ENCODE data around the gene HACD3. TPM values are rescaled to one million over a fixed set of nuclear protein-coding genes. Genes with fewer than 3 reads are reported as not detected.

HACD3 gene
- total and polyA plus RNA-seq, 4 donors = 49.6 to 89.1 (median 65.0) TPM

DNA sequence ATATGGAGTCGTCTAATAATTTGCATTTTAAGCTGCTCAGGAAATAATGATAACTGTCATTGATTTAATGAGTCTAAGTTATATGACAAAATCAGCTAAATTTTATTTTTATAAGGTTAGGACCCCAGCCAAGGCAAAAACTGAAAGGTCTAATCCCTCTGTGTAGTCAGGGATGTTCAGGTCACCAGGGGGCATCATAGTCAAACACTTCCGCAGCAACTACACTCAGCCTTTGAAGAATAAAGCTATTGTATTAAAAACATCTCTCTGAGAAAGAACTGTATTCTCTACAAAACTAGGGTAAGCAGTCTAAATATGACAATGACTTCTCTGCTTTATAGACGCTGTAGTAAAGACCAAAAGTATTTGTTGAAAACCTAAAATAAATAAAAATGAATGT, 65.7 kb downstream of the HACD3 start:
- Histone ChIP-seq H3K4me3 (ENCODE audit: low read depth in 1 of 3, low read length in 3 of 3) (no peak overlapping the region), H3K9ac (ENCODE audit: low read depth in 1 of 2, low read length in 2 of 2) (no peak overlapping the region), H3K27ac (ENCODE audit: low read depth in 1 of 2, low read length in 2 of 2) (no peak overlapping the region), H3K4me1 (ENCODE audit: control insufficient read depth in 4 of 4, insufficient read depth in 4 of 4, low read length in 3 of 4) (no peaks in the 10 kb centered on the region), H3K36me3 (ENCODE audit: control insufficient read depth in 4 of 4, insufficient read depth in 3 of 4, low read depth in 1 of 4, low read length in 3 of 4) (peaks cover 13 to 56% (median 47%) of the 10 kb centered on the region in 4 donors), H3K9me3 (ENCODE audit: control insufficient read depth in 4 of 4, low read length in 3 of 4) (no peaks in the 10 kb centered on the region), H3K27me3 (ENCODE audit: control insufficient read depth in 4 of 4, insufficient read depth in 4 of 4, low read length in 3 of 4) (no peaks in the 10 kb centered on the region)
- WGBS = 80% methylated on average over 3 of the region's 3 CpGs
- TF ChIP-seq RXRA (IDR thresholded peaks at IDR 0.05) = no peak
- no peak for TF ChIP-seq FOXA1 (IDR thresholded peaks at IDR 0.05)
- no peak for TF ChIP-seq NR2F2 (IDR thresholded peaks at IDR 0.05)
- no peak for TF ChIP-seq EGR1 (IDR thresholded peaks at IDR 0.05; ENCODE audit: low read depth in 2 of 2)
- TF ChIP-seq RAD21 (IDR thresholded peaks at IDR 0.05) = peak; percentile 40 to 52
- TF ChIP-seq, protein P1, sequence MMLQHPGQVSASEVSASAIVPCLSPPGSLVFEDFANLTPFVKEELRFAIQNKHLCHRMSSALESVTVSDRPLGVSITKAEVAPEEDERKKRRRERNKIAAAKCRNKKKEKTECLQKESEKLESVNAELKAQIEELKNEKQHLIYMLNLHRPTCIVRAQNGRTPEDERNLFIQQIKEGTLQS (IDR thresholded peaks at IDR 0.05) = no peak
- TF ChIP-seq HNF4G (IDR thresholded peaks at IDR 0.05) = no peak
- TF ChIP-seq HNF4A (conservative IDR thresholded peaks at IDR 0.05) = no peak
- TF ChIP-seq YY1 (IDR thresholded peaks at IDR 0.05) = no peak
- TF ChIP-seq JUND (IDR thresholded peaks at IDR 0.05) = no peak
- TF ChIP-seq GABPA (IDR thresholded peaks at IDR 0.05 in 1 of 2, conservative IDR thresholded peaks at IDR 0.05 in 1 of 2) = no peak
- TF ChIP-seq, protein P2, sequence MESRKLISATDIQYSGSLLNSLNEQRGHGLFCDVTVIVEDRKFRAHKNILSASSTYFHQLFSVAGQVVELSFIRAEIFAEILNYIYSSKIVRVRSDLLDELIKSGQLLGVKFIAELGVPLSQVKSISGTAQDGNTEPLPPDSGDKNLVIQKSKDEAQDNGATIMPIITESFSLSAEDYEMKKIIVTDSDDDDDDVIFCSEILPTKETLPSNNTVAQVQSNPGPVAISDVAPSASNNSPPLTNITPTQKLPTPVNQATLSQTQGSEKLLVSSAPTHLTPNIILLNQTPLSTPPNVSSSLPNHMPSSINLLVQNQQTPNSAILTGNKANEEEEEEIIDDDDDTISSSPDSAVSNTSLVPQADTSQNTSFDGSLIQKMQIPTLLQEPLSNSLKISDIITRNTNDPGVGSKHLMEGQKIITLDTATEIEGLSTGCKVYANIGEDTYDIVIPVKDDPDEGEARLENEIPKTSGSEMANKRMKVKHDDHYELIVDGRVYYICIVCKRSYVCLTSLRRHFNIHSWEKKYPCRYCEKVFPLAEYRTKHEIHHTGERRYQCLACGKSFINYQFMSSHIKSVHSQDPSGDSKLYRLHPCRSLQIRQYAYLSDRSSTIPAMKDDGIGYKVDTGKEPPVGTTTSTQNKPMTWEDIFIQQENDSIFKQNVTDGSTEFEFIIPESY (IDR thresholded peaks at IDR 0.05) = no peak
- TF ChIP-seq, protein P3, sequence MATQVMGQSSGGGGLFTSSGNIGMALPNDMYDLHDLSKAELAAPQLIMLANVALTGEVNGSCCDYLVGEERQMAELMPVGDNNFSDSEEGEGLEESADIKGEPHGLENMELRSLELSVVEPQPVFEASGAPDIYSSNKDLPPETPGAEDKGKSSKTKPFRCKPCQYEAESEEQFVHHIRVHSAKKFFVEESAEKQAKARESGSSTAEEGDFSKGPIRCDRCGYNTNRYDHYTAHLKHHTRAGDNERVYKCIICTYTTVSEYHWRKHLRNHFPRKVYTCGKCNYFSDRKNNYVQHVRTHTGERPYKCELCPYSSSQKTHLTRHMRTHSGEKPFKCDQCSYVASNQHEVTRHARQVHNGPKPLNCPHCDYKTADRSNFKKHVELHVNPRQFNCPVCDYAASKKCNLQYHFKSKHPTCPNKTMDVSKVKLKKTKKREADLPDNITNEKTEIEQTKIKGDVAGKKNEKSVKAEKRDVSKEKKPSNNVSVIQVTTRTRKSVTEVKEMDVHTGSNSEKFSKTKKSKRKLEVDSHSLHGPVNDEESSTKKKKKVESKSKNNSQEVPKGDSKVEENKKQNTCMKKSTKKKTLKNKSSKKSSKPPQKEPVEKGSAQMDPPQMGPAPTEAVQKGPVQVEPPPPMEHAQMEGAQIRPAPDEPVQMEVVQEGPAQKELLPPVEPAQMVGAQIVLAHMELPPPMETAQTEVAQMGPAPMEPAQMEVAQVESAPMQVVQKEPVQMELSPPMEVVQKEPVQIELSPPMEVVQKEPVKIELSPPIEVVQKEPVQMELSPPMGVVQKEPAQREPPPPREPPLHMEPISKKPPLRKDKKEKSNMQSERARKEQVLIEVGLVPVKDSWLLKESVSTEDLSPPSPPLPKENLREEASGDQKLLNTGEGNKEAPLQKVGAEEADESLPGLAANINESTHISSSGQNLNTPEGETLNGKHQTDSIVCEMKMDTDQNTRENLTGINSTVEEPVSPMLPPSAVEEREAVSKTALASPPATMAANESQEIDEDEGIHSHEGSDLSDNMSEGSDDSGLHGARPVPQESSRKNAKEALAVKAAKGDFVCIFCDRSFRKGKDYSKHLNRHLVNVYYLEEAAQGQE (IDR thresholded peaks at IDR 0.05) = no peak
- TF ChIP-seq FOXA2 (IDR thresholded peaks at IDR 0.05) = no peak
- TF ChIP-seq, protein P4, sequence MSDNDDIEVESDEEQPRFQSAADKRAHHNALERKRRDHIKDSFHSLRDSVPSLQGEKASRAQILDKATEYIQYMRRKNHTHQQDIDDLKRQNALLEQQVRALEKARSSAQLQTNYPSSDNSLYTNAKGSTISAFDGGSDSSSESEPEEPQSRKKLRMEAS (IDR thresholded peaks at IDR 0.05) = no peak
- TF ChIP-seq, protein P5, sequence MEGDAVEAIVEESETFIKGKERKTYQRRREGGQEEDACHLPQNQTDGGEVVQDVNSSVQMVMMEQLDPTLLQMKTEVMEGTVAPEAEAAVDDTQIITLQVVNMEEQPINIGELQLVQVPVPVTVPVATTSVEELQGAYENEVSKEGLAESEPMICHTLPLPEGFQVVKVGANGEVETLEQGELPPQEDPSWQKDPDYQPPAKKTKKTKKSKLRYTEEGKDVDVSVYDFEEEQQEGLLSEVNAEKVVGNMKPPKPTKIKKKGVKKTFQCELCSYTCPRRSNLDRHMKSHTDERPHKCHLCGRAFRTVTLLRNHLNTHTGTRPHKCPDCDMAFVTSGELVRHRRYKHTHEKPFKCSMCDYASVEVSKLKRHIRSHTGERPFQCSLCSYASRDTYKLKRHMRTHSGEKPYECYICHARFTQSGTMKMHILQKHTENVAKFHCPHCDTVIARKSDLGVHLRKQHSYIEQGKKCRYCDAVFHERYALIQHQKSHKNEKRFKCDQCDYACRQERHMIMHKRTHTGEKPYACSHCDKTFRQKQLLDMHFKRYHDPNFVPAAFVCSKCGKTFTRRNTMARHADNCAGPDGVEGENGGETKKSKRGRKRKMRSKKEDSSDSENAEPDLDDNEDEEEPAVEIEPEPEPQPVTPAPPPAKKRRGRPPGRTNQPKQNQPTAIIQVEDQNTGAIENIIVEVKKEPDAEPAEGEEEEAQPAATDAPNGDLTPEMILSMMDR (IDR thresholded peaks at IDR 0.05; ENCODE audit: low read depth, low read length, missing input control) = peak; percentile 22
- DNase-seq (ENCODE audit: low spot score) = no peak

DNA sequence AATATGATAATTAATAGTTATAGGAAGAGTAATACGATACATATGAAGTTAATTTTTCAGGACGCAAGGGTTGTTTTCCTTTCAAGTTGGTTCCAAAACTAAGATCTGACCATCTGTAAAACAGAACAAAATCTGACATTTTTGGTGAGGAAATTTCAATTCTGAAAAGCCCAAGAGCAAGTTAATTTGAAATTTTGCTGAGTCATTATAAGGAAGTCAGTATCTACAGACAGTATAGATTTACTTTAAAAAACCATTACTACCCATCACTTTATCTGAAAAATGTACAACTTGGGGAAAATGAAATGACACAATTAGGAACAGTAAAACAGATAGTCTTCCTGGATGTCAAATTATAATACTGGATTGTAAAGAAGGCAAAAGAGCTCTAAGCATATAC, 68.2 kb downstream of the HACD3 start:
- Histone ChIP-seq H3K27ac (ENCODE audit: low read depth in 1 of 2, low read length in 2 of 2) (no peak overlapping the region), H3K27me3 (ENCODE audit: control insufficient read depth in 4 of 4, insufficient read depth in 4 of 4, low read length in 3 of 4) (no peaks in the 10 kb centered on the region), H3K9me3 (ENCODE audit: control insufficient read depth in 4 of 4, low read length in 3 of 4) (no peaks in the 10 kb centered on the region), H3K4me3 (ENCODE audit: low read depth in 1 of 3, low read length in 3 of 3) (no peak overlapping the region), H3K9ac (ENCODE audit: low read depth in 1 of 2, low read length in 2 of 2) (no peak overlapping the region), H3K36me3 (ENCODE audit: control insufficient read depth in 4 of 4, insufficient read depth in 3 of 4, low read depth in 1 of 4, low read length in 3 of 4) (peaks cover 7 to 46% (median 25%) of the 10 kb centered on the region in 4 donors), H3K4me1 (ENCODE audit: control insufficient read depth in 4 of 4, insufficient read depth in 4 of 4, low read length in 3 of 4) (no peaks in the 10 kb centered on the region)
- TF ChIP-seq RXRA (IDR thresholded peaks at IDR 0.05) (no peak), FOXA2 (IDR thresholded peaks at IDR 0.05) (no peak), YY1 (IDR thresholded peaks at IDR 0.05) (no peak), RAD21 (IDR thresholded peaks at IDR 0.05) (no peak), GABPA (IDR thresholded peaks at IDR 0.05 in 1 of 2, conservative IDR thresholded peaks at IDR 0.05 in 1 of 2) (no peak), EGR1 (IDR thresholded peaks at IDR 0.05; ENCODE audit: low read depth in 2 of 2) (no peak), HNF4G (IDR thresholded peaks at IDR 0.05) (no peak), JUND (IDR thresholded peaks at IDR 0.05) (no peak), NR2F2 (IDR thresholded peaks at IDR 0.05) (no peak), TAF1 (conservative IDR thresholded peaks at IDR 0.05) (no peak)
- TF ChIP-seq, protein P3 (IDR thresholded peaks at IDR 0.05) = no peak
- no peak for DNase-seq (ENCODE audit: low spot score)
- 97% methylated on average over 2 of the region's 2 CpGs for WGBS
